PFSK-1 (cell line): ENCODE data around the gene NAXE.

Experiments used
- POLR2AphosphoS5 ChIP-seq: IDR thresholded peaks from 2 replicates; pipeline ENCODE4 v1.6.1; 2012; ENCODE audit warnings: low read depth, mild to moderate bottlenecking, control low read depth, low read length, moderate library complexity
- TAF1 ChIP-seq: IDR thresholded peaks from 2 replicates; pipeline ENCODE4 v1.6.1; 2012; ENCODE audit warnings: low read length, control low read depth, borderline replicate concordance; ENCODE audit not compliant: insufficient read depth

GRCh38 chr1:156598731-156599432, 7.3 kb downstream of the NAXE start:
- TF ChIP-seq TAF1 (no peak), POLR2AphosphoS5 (no peak)
